Thoracic aorta (tissue), 2 donors: ENCODE results near the gene PLK5. TPM values are rescaled to one million over a fixed set of nuclear protein-coding genes. Genes with fewer than 3 reads are reported as not detected.
"Not testable (repeated sequence)": the region's sequence is repeated elsewhere in the genome, so short reads cannot be mapped to it uniquely, and the experiment has no call there.

Source experiments
- ATAC-seq: fragments of 150-250 bp; one replicate; pipeline ENCODE4 v1.8.0; 2017; ENCODE audit warnings: low read depth; ENCODE audit not compliant: insufficient number of reproducible peaks, low FRiP score
- DNase-seq: peaks from one replicate; pipeline ENCODE4 v3.0.0-alpha.2; 2020; ENCODE audit warnings: low spot score
- H3K27ac ChIP-seq, 2 donors: fragments of 200-600 bp; sonication (generic); 1 replicate in 1 of 2; 2 replicates in 1 of 2; pipeline ENCODE4 v1.5.1; 2016; ENCODE audit warnings: mild to moderate bottlenecking in 2 of 2, moderate library complexity in 2 of 2
- H3K27me3 ChIP-seq: fragments of 200-600 bp; sonication (generic); replicated peaks from 2 replicates; pipeline ENCODE4 v1.6.0; 2016; ENCODE audit warnings: mild to moderate bottlenecking; ENCODE audit not compliant: insufficient read depth
- H3K36me3 ChIP-seq: fragments of 200-600 bp; sonication (generic); one replicate; pipeline ENCODE4 v1.5.1; 2016
- H3K4me1 ChIP-seq, 2 donors: fragments of 200-600 bp; sonication (generic); 1 replicate in 1 of 2; 2 replicates in 1 of 2; pipeline versions ENCODE4 v1.5.1 to v1.6.0; 2016; ENCODE audit warnings: low read depth in 2 of 2, mild to moderate bottlenecking in 1 of 2; ENCODE audit not compliant: control insufficient read depth in 1 of 2
- H3K4me3 ChIP-seq: fragments of 200-600 bp; sonication (generic); 2 replicates; pipeline ENCODE4 v1.5.1; 2016; ENCODE audit warnings: mild to moderate bottlenecking
- H3K9me3 ChIP-seq: fragments of 200-600 bp; sonication (generic); 2 replicates; pipeline ENCODE4 v1.5.1; 2016
- CTCF ChIP-seq: fragments of 200-600 bp; sonication (generic); IDR thresholded peaks from one replicate; pipeline ENCODE4 v1.5.1; 2019; ENCODE audit warnings: antibody characterized with exemption
- total RNA-seq, 2 donors: library from RNA; depleted of rRNA; stranded (reverse); fragments of >200 nt; gene quantifications; one replicate each; pipeline versions ENCODE4 v1.1.0 to v1.2.3, GENCODE V29; 2016

The PLK5 gene
- total RNA-seq, 2 donors from 2014 or later: not detected

DNA sequence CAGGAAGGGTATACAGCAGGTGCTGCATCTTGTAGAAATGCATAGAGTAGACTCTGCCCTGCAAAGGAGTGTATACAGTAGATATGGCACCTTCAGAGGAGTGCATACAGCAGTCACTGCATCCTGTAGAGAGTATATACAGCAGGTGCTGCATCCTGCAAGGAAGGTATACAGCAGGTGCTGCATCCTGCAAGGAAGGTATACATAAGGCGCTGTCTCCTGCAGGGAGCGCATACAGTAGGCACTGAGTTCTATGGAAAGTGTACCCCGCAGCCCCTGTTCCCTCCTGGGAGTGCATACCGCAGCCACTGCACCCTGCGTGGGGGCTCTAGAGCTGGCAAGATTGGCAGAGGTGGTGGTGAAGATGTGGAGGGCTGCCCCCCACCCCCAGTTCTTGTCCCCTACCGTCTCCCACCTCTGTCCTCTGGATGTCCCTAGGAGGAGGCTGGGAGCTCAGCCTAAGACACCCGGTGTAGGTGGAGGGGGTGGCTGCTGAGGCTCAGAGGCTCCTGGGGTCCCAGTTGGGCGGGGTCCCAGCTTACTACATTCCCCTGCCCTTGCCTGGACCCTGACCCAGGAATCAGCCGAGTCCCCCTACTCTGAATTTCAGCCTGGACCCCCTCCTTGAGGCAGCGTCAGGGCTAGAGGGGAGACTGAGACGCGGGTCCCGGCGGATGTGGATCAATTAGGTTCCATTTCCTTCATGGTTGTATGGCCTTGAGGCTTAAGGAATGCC is 8.7 kb upstream of the PLK5 start:
- no peak overlapping the region for H3K27ac ChIP-seq
- no peaks in the 10 kb centered on the region for H3K9me3 ChIP-seq
- peaks cover 0 to 19% of the 10 kb centered on the region in 2 donors for H3K4me1 ChIP-seq
- TF ChIP-seq CTCF: no peak
- no peak for ATAC-seq
- no peak for DNase-seq
- no peaks in the 10 kb centered on the region for H3K36me3 ChIP-seq
- H3K27me3 ChIP-seq: no peaks in the 10 kb centered on the region
- no peak overlapping the region for H3K4me3 ChIP-seq

DNA sequence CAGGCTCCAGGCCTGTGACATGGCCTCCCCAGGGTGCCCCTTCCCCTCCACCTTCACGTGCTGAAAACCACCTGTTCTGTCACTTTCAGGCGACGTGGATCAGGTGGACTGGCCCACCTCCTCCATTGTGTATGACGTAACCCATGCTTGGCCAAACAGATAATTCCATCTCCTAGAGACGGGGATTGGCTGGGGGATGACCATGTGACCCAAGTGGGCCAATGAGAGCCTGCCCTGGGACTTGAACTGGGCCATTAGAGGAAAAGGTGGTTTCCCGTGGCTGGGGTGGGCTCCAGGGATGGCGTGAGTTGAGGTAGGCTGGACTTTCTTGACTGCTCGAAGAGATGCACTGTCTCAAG is 7.5 kb upstream of the PLK5 start:
- peaks cover 0 to 19% of the 10 kb centered on the region in 2 donors for H3K4me1 ChIP-seq
- H3K9me3 ChIP-seq: no peaks in the 10 kb centered on the region
- H3K36me3 ChIP-seq: no peaks in the 10 kb centered on the region
- H3K27ac ChIP-seq: no peak overlapping the region
- ATAC-seq: no peak
- no peaks in the 10 kb centered on the region for H3K27me3 ChIP-seq
- H3K4me3 ChIP-seq: no peak overlapping the region
- DNase-seq: no peak
- TF ChIP-seq CTCF: no peak

- H3K27me3 ChIP-seq: no peaks in the 10 kb centered on the region
- TF ChIP-seq CTCF: no peak
- H3K36me3 ChIP-seq: no peaks in the 10 kb centered on the region
- H3K4me3 ChIP-seq: no peak overlapping the region
- DNase-seq: no peak
- H3K27ac ChIP-seq: no peak overlapping the region
- ATAC-seq: no peak
- H3K9me3 ChIP-seq: no peaks in the 10 kb centered on the region
- H3K4me1 ChIP-seq: peaks cover 0 to 5% of the 10 kb centered on the region in 2 donors
These were observed 5.4 kb upstream of the PLK5 start for GRCh38 chr19:1518471-1518870.

GRCh38 chr19:1519802-1520201 is 4.1 kb upstream of the PLK5 start:
- not testable (repeated sequence) for H3K27me3 ChIP-seq, DNase-seq, H3K27ac ChIP-seq, ATAC-seq, H3K4me3 ChIP-seq, H3K9me3 ChIP-seq, H3K4me1 ChIP-seq, H3K36me3 ChIP-seq

GRCh38 chr19:1520203-1520780 is 3.6 kb upstream of the PLK5 start:
- H3K36me3 ChIP-seq: no peaks in the 10 kb centered on the region
- H3K9me3 ChIP-seq: no peaks in the 10 kb centered on the region
- no peak for TF ChIP-seq CTCF
- peaks cover 0 to 6% of the 10 kb centered on the region in 2 donors for H3K4me1 ChIP-seq
- DNase-seq (no peak), ATAC-seq (no peak)
- no peaks in the 10 kb centered on the region for H3K27me3 ChIP-seq
- H3K4me3 ChIP-seq: no peak overlapping the region
- no peak overlapping the region for H3K27ac ChIP-seq
